Activated gamma-delta T cell treated with anti-CD3 and anti-CD28 coated beads, Interleukin-2, amount 50 U/mL, for 16 hours (primary cell): Measurements from ENCODE around the gene SORCS2.

Experiments used
- DNase-seq: peaks from one replicate; pipeline ENCODE4 v3.0.0-alpha.2; 2020; ENCODE audit warnings: low read depth

SORCS2 gene

DNA sequence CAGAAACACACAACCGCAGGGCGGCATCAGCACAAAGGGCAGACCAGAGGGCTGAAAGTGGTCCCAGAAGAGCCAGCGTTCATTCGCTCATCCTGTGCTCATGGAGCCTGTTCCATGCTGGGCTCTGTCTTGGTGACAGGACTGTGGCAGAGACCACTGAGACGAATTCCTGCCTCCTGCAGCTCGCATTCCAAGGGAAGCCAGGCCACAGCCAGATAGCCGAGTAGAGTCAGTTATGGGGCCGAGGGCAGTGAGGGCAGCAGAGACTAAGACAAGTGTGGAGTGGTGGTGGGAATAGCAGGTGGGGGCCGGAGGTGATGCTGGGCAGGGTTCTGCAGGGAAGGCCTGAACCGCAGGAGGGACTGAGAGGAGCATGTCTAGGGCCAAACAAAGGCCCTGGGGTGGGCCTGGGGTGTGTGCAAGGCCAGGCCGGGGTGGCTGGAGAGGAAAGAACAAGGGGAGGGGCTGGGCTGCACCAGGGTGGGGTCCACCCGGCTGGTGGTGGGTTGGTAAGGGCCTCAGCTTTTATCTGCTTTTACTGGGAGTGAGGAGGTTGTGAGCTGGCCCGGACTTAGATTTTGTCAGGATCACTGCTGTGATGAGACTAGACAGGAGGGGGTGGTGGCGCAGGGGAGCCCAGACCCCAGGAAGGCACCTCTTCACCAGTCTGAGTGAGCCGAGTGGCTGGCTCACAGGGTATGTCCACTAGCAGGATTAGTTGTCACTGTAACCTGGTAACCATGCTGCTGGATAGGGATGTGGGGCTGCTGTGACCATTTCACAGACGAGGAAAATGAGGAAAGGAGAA is 236.1 kb downstream of the SORCS2 start:
- no peak for DNase-seq

DNA sequence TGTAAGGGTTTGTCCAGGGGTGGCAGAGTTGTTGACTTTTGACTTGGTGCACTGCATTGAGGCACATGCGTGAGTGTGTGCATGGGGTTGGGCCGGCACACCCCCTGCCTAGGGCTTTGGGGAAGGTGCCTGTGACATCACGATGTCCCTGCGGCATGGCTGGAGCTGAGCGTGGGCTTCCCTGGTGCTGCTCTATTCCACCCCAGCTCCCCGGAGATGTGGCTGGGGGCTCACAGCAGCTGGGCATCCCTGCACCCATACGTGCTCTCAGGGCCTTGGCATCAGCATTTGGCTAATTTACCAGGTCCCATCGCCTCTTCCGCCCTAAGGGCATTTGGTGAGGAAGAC is 236.7 kb downstream of the SORCS2 start:
- DNase-seq: no peak

DNA sequence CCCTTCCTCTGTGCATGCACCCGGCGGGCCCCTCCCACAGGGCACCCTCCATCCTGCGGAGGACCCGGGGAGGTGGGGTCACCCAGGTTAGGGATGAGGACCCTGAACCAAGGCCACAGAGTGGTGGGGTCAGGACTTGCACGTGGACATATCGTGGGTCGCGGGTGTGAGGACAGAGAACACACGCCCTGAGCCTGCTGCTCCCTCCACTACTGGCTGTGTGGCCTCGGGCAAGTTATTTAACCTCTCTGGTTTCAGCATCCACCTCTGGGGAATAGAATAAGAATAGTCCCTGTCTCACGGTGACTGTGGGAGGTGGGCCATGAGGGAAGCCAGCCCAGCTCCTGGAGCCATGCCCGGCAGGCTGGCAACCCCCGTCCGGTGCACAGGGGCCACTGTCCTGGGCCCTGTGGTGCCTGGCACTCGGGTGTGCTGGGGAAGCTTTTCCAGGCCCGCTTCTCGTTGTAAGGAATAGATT is 237.3 kb downstream of the SORCS2 start:
- DNase-seq: no peak

GRCh38 chr4:7430368-7430964 is 238.1 kb downstream of the SORCS2 start:
- DNase-seq: no peak

DNA sequence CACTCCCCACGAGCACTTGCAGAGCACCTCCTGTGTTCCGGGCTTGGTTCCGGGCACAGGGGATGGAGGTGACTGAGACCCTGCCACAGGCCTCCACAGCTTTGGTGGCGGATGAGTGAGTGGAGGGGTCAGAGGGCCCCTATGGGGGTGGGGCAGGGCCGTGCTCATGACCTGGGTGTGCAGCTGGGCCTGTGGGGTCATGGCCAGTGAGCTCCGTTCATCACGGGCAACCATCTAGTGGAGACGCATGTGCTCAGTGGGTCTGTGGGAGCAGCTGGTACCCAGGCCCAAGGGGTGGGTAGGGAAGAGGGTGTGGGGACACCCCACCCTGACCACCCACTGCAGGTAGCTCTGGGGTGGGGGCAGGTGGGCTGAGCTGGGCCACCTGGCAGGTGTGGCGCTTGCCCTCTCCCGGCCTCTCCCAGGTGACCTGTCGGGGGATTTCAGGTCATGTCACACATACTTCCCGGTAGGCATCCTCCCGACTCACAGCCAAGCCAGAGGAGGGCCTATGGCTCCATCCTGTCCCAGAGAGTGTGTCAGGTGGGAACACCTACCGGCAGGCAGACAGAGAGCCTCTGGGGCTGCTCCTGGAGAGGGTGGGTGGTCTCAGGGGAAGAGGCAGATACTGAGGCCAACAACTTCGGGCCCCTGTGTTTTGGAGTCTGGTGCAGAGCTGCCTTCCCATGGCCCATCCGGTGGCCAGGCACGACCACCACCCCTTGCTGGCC is 238.8 kb downstream of the SORCS2 start:
- DNase-seq: no peak

GRCh38 chr4:7431696-7432530 is 239.6 kb downstream of the SORCS2 start:
- DNase-seq: no peak

- no peak for DNase-seq
Observed at GRCh38 chr4:7432531-7433375, 240.4 kb downstream of the SORCS2 start.

GRCh38 chr4:7433376-7434140 is 241.2 kb downstream of the SORCS2 start:
- no peak for DNase-seq

DNA sequence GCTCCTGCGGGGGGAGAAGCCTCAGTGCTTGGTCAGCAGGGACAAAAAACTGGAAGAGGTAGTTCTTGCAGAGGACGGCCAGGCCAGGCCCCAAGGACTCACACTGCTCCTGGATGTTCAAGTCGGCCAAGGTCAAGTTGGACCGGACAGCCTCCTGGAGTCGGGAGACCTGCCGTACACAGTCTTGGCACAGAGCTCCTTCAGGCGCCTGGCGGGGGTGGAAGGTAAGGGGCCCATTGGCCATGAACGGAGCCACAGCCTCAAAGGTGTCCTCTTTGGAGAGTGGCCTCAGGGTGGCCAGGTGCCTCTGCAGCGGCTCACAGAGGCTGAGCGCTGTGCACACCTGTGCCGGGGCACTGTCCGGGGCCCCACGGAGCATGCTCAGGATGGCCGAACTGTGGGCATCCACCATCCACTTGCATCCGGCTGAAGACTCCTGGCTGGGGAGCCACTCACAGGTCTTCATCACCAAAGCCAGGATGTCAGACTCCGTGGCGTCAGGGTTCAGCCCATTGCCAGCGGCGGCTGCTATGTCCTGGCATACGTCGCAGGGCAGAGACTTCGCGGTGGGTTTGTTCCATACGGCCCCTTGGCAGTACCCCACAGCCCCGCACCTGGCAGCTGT is 241.9 kb downstream of the SORCS2 start:
- DNase-seq: no peak

GRCh38 chr4:7434766-7435150 is 242.4 kb downstream of the SORCS2 start, which contains the start of gene PSAPL1:
PSAPL1 (minus strand) TSS chr4:7434930; CDS start chr4:7434879, 51 bp downstream.
- DNase-seq: no peak

DNA sequence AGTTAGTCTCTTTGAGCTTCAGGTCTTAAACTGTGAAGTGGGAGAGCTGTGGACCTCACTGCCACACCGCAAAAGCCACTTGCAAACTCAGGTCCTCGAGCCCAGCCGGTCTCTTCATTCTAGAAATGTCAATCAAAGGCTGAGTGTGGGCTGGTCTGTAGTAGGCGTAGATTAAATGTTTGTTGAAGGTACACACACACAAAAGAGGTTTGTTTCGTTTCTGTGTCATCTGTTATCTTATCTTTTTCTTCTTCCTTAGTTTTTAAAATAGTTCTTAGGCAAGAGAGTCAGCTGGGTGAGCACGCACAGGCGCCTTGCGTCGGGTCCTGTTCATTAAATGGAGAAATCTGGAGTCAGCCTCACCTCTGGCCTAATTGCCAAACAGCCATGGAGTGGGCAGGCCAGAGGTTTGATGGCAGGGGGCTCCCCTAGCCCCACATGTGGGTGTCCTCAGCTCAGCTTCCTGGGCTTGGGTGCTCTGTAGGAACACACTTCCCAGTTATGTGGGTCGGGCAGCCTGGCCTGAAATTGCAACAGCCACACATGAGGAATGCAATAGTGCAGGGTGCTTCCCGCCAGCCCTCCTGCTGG is 243.2 kb downstream of the SORCS2 start:
- DNase-seq: no peak

- no peak for DNase-seq
Observed at GRCh38 chr4:7436256-7436655, 243.9 kb downstream of the SORCS2 start.

DNA sequence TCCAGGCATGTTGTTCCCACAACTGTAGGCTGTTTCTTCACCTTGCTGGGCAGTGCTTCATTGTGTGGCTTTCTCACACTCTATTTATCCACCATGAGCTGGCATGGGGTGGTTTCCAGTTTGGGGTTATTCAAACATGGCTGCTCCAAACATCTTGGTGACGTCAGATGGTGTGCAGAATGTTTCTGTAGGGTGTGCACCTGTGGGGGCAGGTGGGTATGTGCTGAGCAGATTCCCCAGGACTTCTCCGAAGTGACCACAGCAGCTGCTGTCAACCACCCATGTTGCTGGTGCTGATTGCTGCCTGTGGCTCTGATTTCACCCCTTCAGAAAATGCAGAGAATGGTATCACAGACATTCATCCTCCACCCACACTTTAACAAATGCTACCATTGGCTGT is 247.4 kb downstream of the SORCS2 start:
- DNase-seq: no peak

GRCh38 chr4:7441201-7441600 is 248.9 kb downstream of the SORCS2 start:
- no peak for DNase-seq

- no peak for DNase-seq
Observed at GRCh38 chr4:7442574-7443162, 250.3 kb downstream of the SORCS2 start.

- DNase-seq: no peak
Observed at GRCh38 chr4:7444314-7444713, 252.0 kb downstream of the SORCS2 start.

GRCh38 chr4:7444731-7445130 is 252.4 kb downstream of the SORCS2 start:
- no peak for DNase-seq

DNA sequence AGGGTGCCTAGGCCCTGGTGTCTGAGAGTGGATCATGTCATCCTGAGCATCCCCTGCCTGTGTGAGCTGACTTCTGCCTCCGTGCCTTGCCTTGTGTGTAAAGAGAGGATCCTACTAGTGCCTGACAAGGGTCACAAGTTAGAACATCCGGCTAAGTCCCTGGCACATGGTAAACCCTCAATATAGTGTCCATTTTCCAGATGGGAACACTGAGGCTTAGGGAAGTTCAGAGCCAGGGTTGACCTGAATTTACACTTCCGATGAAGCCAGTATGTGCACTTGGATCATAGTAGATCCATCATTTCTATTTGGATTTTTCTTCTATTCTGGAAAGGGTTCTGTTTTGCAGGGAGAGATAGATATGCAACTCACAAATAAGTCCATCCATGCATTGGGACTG is 254.9 kb downstream of the SORCS2 start:
- DNase-seq: no peak

GRCh38 chr4:7448036-7448435 is 255.7 kb downstream of the SORCS2 start:
- DNase-seq: no peak
